Measurements from ENCODE around the gene IPO11. TPM values are rescaled to one million over a fixed set of nuclear protein-coding genes. Genes with fewer than 3 reads are reported as not detected.
"Not testable (repeated sequence)": the region's sequence is repeated elsewhere in the genome, so short reads cannot be mapped to it uniquely, and the experiment has no call there.

IPO11 gene
- total RNA-seq, 4 donors from 2014 or later, result 24.5 to 37.2 (median 32.2) TPM

GRCh38 chr5:62623271-62623670, 210.7 kb downstream of the IPO11 start:
- no peaks in the 10 kb centered on the region for H3K9me3 ChIP-seq
- intact Hi-C loops (cut with DNase I), result no loop called here
- TF ChIP-seq POLR2A (IDR thresholded peaks at IDR 0.05), result no peak
- TF ChIP-seq, protein P1, sequence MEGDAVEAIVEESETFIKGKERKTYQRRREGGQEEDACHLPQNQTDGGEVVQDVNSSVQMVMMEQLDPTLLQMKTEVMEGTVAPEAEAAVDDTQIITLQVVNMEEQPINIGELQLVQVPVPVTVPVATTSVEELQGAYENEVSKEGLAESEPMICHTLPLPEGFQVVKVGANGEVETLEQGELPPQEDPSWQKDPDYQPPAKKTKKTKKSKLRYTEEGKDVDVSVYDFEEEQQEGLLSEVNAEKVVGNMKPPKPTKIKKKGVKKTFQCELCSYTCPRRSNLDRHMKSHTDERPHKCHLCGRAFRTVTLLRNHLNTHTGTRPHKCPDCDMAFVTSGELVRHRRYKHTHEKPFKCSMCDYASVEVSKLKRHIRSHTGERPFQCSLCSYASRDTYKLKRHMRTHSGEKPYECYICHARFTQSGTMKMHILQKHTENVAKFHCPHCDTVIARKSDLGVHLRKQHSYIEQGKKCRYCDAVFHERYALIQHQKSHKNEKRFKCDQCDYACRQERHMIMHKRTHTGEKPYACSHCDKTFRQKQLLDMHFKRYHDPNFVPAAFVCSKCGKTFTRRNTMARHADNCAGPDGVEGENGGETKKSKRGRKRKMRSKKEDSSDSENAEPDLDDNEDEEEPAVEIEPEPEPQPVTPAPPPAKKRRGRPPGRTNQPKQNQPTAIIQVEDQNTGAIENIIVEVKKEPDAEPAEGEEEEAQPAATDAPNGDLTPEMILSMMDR (IDR thresholded peaks at IDR 0.05), result no peak
- no peaks in the 10 kb centered on the region for H3K4me1 ChIP-seq
- H3K27ac ChIP-seq, result no peak overlapping the region
- H3K4me3 ChIP-seq (replicated peaks in 1 of 3), result no peak overlapping the region
- 88 to 98% methylated on average over 1 of the region's 1 CpG for WGBS, 2 donors
- peaks cover 0 to 4% of the 10 kb centered on the region in 2 donors for H3K36me3 ChIP-seq
- H3K27me3 ChIP-seq, result no peaks in the 10 kb centered on the region
- no peak for DNase-seq

DNA sequence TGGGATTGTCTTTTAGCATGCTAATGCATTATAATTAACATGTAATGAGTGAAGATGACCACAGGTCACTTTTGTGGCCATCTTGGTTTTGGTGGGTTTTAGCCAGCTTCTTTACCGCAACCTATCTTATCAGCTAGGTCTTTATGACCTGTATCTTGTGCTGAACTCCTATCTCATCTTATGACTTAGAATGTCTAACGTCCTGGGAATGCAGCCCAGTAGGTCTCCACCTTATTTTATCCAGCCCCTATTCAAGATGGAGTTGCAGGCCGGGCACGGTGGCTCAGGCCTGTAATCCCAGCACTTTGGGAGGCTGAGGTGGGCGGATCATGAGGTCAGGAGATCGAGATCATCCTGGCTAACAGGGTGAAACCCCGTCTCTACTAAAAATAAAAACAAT, 211.9 kb downstream of the IPO11 start:
- H3K27ac ChIP-seq; H3K27me3 ChIP-seq; H3K36me3 ChIP-seq; H3K4me1 ChIP-seq; intact Hi-C loops (cut with DNase I); H3K4me3 ChIP-seq (replicated peaks in 1 of 3); DNase-seq; H3K9me3 ChIP-seq: not testable (repeated sequence)
- 96 to 98% methylated on average over 7 of the region's 7 CpGs for WGBS, 2 donors

GRCh38 chr5:62626534-62626933, 214.0 kb downstream of the IPO11 start:
- Histone ChIP-seq H3K27me3 (no peaks in the 10 kb centered on the region), H3K4me3 (replicated peaks in 1 of 3) (no peak overlapping the region), H3K4me1 (no peaks in the 10 kb centered on the region), H3K9me3 (no peaks in the 10 kb centered on the region), H3K27ac (no peak overlapping the region), H3K36me3 (peaks cover 0 to 4% of the 10 kb centered on the region in 2 donors)
- WGBS, 2 donors, result 79 to 90% methylated on average over 2 of the region's 2 CpGs
- no peak for TF ChIP-seq POLR2A (IDR thresholded peaks at IDR 0.05)
- TF ChIP-seq, protein P1 (IDR thresholded peaks at IDR 0.05), result no peak
- intact Hi-C loops (cut with DNase I), result no loop called here
- no peak for DNase-seq

- intact Hi-C loops (cut with DNase I), result no loop called here
- no peak for DNase-seq
- Histone ChIP-seq H3K27me3 (no peaks in the 10 kb centered on the region), H3K9me3 (no peaks in the 10 kb centered on the region), H3K27ac (no peak overlapping the region), H3K4me3 (replicated peaks in 1 of 3) (no peak overlapping the region), H3K36me3 (peaks cover 0 to 4% of the 10 kb centered on the region in 2 donors), H3K4me1 (no peaks in the 10 kb centered on the region)
- 83 to 90% methylated on average over 3 of the region's 3 CpGs for whole genome bisulfite sequencing, 2 donors
- TF ChIP-seq, protein P1 (IDR thresholded peaks at IDR 0.05), result no peak
These were observed 214.6 kb downstream of the IPO11 start for GRCh38 chr5:62627121-62627520.

DNA sequence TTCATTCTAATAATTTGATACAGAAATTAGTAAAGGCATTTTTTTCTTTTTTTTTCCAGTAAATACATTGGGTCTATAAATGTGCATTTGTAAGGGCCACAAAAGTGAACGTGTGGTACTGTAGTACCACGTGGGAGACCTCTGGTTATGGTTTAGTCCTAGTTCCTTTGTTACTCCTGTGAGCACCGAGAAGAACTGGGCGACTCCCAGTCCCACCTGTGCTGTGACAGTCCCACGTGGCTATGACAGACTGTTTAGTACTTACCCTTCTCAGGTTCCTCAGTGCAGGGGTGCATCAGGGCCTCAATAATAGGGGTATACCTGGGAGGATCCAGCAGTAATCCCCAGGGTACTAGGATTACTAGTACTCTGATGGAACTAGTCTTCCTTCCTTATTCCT, 215.3 kb downstream of the IPO11 start:
- Histone ChIP-seq H3K4me1 (no peaks in the 10 kb centered on the region), H3K27me3 (no peaks in the 10 kb centered on the region), H3K4me3 (replicated peaks in 1 of 3) (no peak overlapping the region), H3K27ac (no peak overlapping the region), H3K36me3 (peaks cover 0 to 4% of the 10 kb centered on the region in 2 donors), H3K9me3 (no peaks in the 10 kb centered on the region)
- no peak for DNase-seq
- intact Hi-C loops (cut with DNase I), result no loop called here
- TF ChIP-seq, protein P1 (IDR thresholded peaks at IDR 0.05), result no peak
- TF ChIP-seq POLR2A (IDR thresholded peaks at IDR 0.05), result no peak
- WGBS, 2 donors, result 91 to 92% methylated on average over 5 of the region's 5 CpGs

Data from thyroid gland (tissue), 4 donors.